Measurements from ENCODE around the gene ABRACL.
"Not testable (repeated sequence)": the region's sequence is repeated elsewhere in the genome, so short reads cannot be mapped to it uniquely, and the experiment has no call there.

The ABRACL gene

GRCh38 chr6:139028658-139029469 lies at the start of gene ABRACL:
TSS of gene ABRACL (plus strand) at chr6:139028745. CDS start at chr6:139034161, 5,416 bp downstream.
- Mint-ChIP-seq H3K9me3 (no peaks in the 10 kb centered on the region), H3K4me1 (peaks cover 27% of the 10 kb centered on the region), H3K4me3 (no peak within 1 kb of the TSS), H3K27ac (ENCODE audit: low read depth) (peak within 1 kb of the TSS; percentile 95), H3K36me3 (ENCODE audit: insufficient read depth) (peaks cover 5% of the 10 kb centered on the region), H3K27me3 (no peaks in the 10 kb centered on the region)
- DNase-seq (ENCODE audit: low spot score in 2 of 2) (peak; percentile 42 to 49), ATAC-seq (replicated peaks; ENCODE audit: extremely low read depth, poor library complexity, severe bottlenecking) (peak; percentile 79)

- no peaks in the 10 kb centered on the region for H3K36me3 Mint-ChIP-seq (ENCODE audit: insufficient read depth)
- peaks cover 40% of the 10 kb centered on the region for H3K4me1 Mint-ChIP-seq
- DNase-seq (ENCODE audit: low spot score in 2 of 2) = no peak
- H3K27ac Mint-ChIP-seq (ENCODE audit: low read depth) = no peak overlapping the region
- H3K4me3 Mint-ChIP-seq = no peak overlapping the region
- no peaks in the 10 kb centered on the region for H3K9me3 Mint-ChIP-seq
- H3K27me3 Mint-ChIP-seq = no peaks in the 10 kb centered on the region
- no peak for ATAC-seq (replicated peaks; ENCODE audit: extremely low read depth, poor library complexity, severe bottlenecking)
Observed at GRCh38 chr6:138979365-138979764, 49.2 kb upstream of the ABRACL start.

- Mint-ChIP-seq H3K36me3 (ENCODE audit: insufficient read depth) (no peaks in the 10 kb centered on the region), H3K4me3 (no peak overlapping the region), H3K27ac (ENCODE audit: low read depth) (no peak overlapping the region), H3K4me1 (peaks cover 36% of the 10 kb centered on the region), H3K27me3 (no peaks in the 10 kb centered on the region), H3K9me3 (no peaks in the 10 kb centered on the region)
- ATAC-seq (replicated peaks; ENCODE audit: extremely low read depth, poor library complexity, severe bottlenecking) (no peak), DNase-seq (ENCODE audit: low spot score in 2 of 2) (no peak)
Observed at GRCh38 chr6:138979813-138980668, 48.5 kb upstream of the ABRACL start.

GRCh38 chr6:138981416-138981815 lies 47.1 kb upstream of the ABRACL start:
- Mint-ChIP-seq H3K4me3 (no peak overlapping the region), H3K9me3 (no peaks in the 10 kb centered on the region), H3K4me1 (peaks cover 32% of the 10 kb centered on the region), H3K36me3 (ENCODE audit: insufficient read depth) (no peaks in the 10 kb centered on the region), H3K27ac (ENCODE audit: low read depth) (no peak overlapping the region), H3K27me3 (no peaks in the 10 kb centered on the region)
- DNase-seq (ENCODE audit: low spot score in 2 of 2) (no peak), ATAC-seq (replicated peaks; ENCODE audit: extremely low read depth, poor library complexity, severe bottlenecking) (no peak)

GRCh38 chr6:138986578-138986977 lies 42.0 kb upstream of the ABRACL start:
- peak overlapping the region; percentile 87 for H3K27ac Mint-ChIP-seq (ENCODE audit: low read depth)
- peaks cover 11% of the 10 kb centered on the region for H3K4me1 Mint-ChIP-seq
- no peaks in the 10 kb centered on the region for H3K9me3 Mint-ChIP-seq
- peak overlapping the region; percentile 91 for H3K4me3 Mint-ChIP-seq
- ATAC-seq (replicated peaks; ENCODE audit: extremely low read depth, poor library complexity, severe bottlenecking) (no peak), DNase-seq (ENCODE audit: low spot score in 2 of 2) (no peak)
- H3K27me3 Mint-ChIP-seq = no peaks in the 10 kb centered on the region
- peaks cover 11% of the 10 kb centered on the region for H3K36me3 Mint-ChIP-seq (ENCODE audit: insufficient read depth)

GRCh38 chr6:138987080-138987642 lies 41.4 kb upstream of the ABRACL start:
- DNase-seq (ENCODE audit: low spot score in 2 of 2) = no peak
- peak overlapping the region; percentile 91 for H3K4me3 Mint-ChIP-seq
- H3K27ac Mint-ChIP-seq (ENCODE audit: low read depth) = peak overlapping the region; percentile 87
- H3K4me1 Mint-ChIP-seq = peaks cover 8% of the 10 kb centered on the region
- no peaks in the 10 kb centered on the region for H3K9me3 Mint-ChIP-seq
- no peak for ATAC-seq (replicated peaks; ENCODE audit: extremely low read depth, poor library complexity, severe bottlenecking)
- H3K36me3 Mint-ChIP-seq (ENCODE audit: insufficient read depth) = peaks cover 11% of the 10 kb centered on the region
- H3K27me3 Mint-ChIP-seq = no peaks in the 10 kb centered on the region

GRCh38 chr6:138987643-138988468 lies 40.7 kb upstream of the ABRACL start, which contains the start of gene REPS1:
TSS of gene REPS1 (minus strand) at chr6:138988253. CDS start at chr6:138987682, 571 bp downstream.
- DNase-seq (ENCODE audit: low spot score in 2 of 2) = peak; percentile 82 to 86
- peaks cover 1% of the 10 kb centered on the region for H3K27me3 Mint-ChIP-seq
- peaks cover 11% of the 10 kb centered on the region for H3K36me3 Mint-ChIP-seq (ENCODE audit: insufficient read depth)
- peaks cover 8% of the 10 kb centered on the region for H3K4me1 Mint-ChIP-seq
- no peaks in the 10 kb centered on the region for H3K9me3 Mint-ChIP-seq
- H3K4me3 Mint-ChIP-seq = peak within 1 kb of the TSS; percentile 91
- peak within 1 kb of the TSS; percentile 87 for H3K27ac Mint-ChIP-seq (ENCODE audit: low read depth)
- peak; percentile 89 for ATAC-seq (replicated peaks; ENCODE audit: extremely low read depth, poor library complexity, severe bottlenecking)

GRCh38 chr6:138988469-138988834 lies 40.1 kb upstream of the ABRACL start:
- peak overlapping the region; percentile 91 for H3K4me3 Mint-ChIP-seq
- H3K4me1 Mint-ChIP-seq = peaks cover 8% of the 10 kb centered on the region
- H3K27ac Mint-ChIP-seq (ENCODE audit: low read depth) = peak overlapping the region; percentile 87
- H3K9me3 Mint-ChIP-seq = no peaks in the 10 kb centered on the region
- ATAC-seq (replicated peaks; ENCODE audit: extremely low read depth, poor library complexity, severe bottlenecking) = peak; percentile 6
- H3K27me3 Mint-ChIP-seq = peaks cover 7% of the 10 kb centered on the region
- DNase-seq (ENCODE audit: low spot score in 2 of 2) = no peak
- peaks cover 11% of the 10 kb centered on the region for H3K36me3 Mint-ChIP-seq (ENCODE audit: insufficient read depth)

GRCh38 chr6:138989098-138989983 lies 39.2 kb upstream of the ABRACL start:
- Mint-ChIP-seq H3K4me3 (peak overlapping the region; percentile 91), H3K9me3 (no peaks in the 10 kb centered on the region), H3K4me1 (peaks cover 8% of the 10 kb centered on the region), H3K27me3 (peaks cover 16% of the 10 kb centered on the region), H3K36me3 (ENCODE audit: insufficient read depth) (peaks cover 11% of the 10 kb centered on the region), H3K27ac (ENCODE audit: low read depth) (peak overlapping the region; percentile 87)
- ATAC-seq (replicated peaks; ENCODE audit: extremely low read depth, poor library complexity, severe bottlenecking) = no peak
- DNase-seq (ENCODE audit: low spot score in 2 of 2) = no peak

GRCh38 chr6:138991206-138991605 lies 37.3 kb upstream of the ABRACL start:
- H3K9me3 Mint-ChIP-seq = no peaks in the 10 kb centered on the region
- no peak for DNase-seq (ENCODE audit: low spot score in 2 of 2)
- H3K27me3 Mint-ChIP-seq = peaks cover 29% of the 10 kb centered on the region
- no peak overlapping the region for H3K27ac Mint-ChIP-seq (ENCODE audit: low read depth)
- peaks cover 11% of the 10 kb centered on the region for H3K36me3 Mint-ChIP-seq (ENCODE audit: insufficient read depth)
- H3K4me3 Mint-ChIP-seq = no peak overlapping the region
- ATAC-seq (replicated peaks; ENCODE audit: extremely low read depth, poor library complexity, severe bottlenecking) = no peak
- H3K4me1 Mint-ChIP-seq = peaks cover 8% of the 10 kb centered on the region

- DNase-seq (ENCODE audit: low spot score in 2 of 2); H3K27ac Mint-ChIP-seq (ENCODE audit: low read depth); H3K4me3 Mint-ChIP-seq; H3K9me3 Mint-ChIP-seq; H3K36me3 Mint-ChIP-seq (ENCODE audit: insufficient read depth); H3K4me1 Mint-ChIP-seq; ATAC-seq (replicated peaks; ENCODE audit: extremely low read depth, poor library complexity, severe bottlenecking): not testable (repeated sequence)
- H3K27me3 Mint-ChIP-seq = peaks cover 29% of the 10 kb centered on the region
Observed at GRCh38 chr6:138992965-138993364, 35.6 kb upstream of the ABRACL start.

Data from central memory CD8-positive, alpha-beta T cell (primary cell).